Measurements from ENCODE around the gene BMAL2. TPM values are rescaled to one million over a fixed set of nuclear protein-coding genes. Genes with fewer than 3 reads are reported as not detected.

Gene BMAL2
- total RNA-seq, 1 experiment from 2014 or later: 21.5 TPM

DNA sequence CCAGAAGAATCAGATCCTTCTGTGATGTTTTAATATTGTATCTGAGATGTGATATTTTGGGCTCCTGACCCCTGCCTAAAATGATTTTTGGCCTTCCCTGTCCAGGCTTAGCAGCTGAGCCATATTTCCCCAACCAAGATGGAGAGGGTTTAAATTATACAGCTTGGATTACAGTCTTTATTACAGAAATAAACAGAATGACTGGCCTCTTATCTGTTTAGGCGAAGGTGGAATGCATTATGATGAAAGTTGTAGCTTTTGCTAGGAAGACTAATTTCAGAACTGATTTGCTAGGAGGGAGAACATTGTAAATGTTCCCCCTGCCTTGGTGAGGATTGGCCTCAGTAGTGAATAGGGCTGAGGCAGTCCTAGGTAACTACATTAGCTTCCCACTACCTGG is 23.3 kb downstream of the BMAL2 start:
- intact Hi-C loops (cut with micrococcal nuclease): no loop called here
- Histone ChIP-seq H3K27me3 (ENCODE audit: insufficient read depth, low read length) (no peaks in the 10 kb centered on the region), H4K20me1 (ENCODE audit: insufficient read depth) (no peaks in the 10 kb centered on the region), H3K4me2 (ENCODE audit: low read length) (no peak overlapping the region), H3K27ac (ENCODE audit: low read depth, low read length) (no peak overlapping the region), H3K9me2 (ENCODE audit: insufficient read depth) (no peaks in the 10 kb centered on the region), H3K36me3 (ENCODE audit: control insufficient read depth in 1 of 2, insufficient read depth in 2 of 2, low read length in 2 of 2) (no peaks in the 10 kb centered on the region), H3K79me2 (ENCODE audit: insufficient read depth, low read length) (no peaks in the 10 kb centered on the region), H3K4me1 (ENCODE audit: control insufficient read depth in 1 of 2, insufficient read depth in 2 of 2, low read length in 2 of 2) (no peaks in the 10 kb centered on the region), H3K4me3 (replicated peaks in 1 of 2; ENCODE audit: low read depth in 1 of 2, low read length in 2 of 2) (no peak overlapping the region), H3K9me3 (ENCODE audit: control insufficient read depth in 1 of 2, insufficient read depth in 1 of 2, low read depth in 1 of 2, low read length in 2 of 2) (no peaks in the 10 kb centered on the region), H3K9ac (ENCODE audit: low read length) (no peak overlapping the region), H2AFZ (ENCODE audit: low read depth, low read length, poor library complexity, severe bottlenecking) (no peak overlapping the region)
- ChIA-PET CTCF (no interaction called here), POLR2A (no interaction called here), RAD21 (ENCODE audit: low non-redundant PET in 1 of 2, low total read pairs in 2 of 2, uncharacterized antibody in 2 of 2, unreplicated experiment in 2 of 2) (no interaction called here)
- BruUV-seq (replicated peaks): no TSS peak
- DNase-seq (ENCODE audit: low read depth, low spot score) (no peak), ATAC-seq (no peak)
- no peak for TF ChIP-seq TCF7L2 (IDR thresholded peaks at IDR 0.05; ENCODE audit: borderline replicate concordance, extremely low read depth, insufficient read depth, insufficient read length)
- no peak for TF ChIP-seq ELF1 (IDR thresholded peaks at IDR 0.05; ENCODE audit: borderline replicate concordance, low read depth)
- TF ChIP-seq POLR2AphosphoS5 (IDR thresholded peaks at IDR 0.05; ENCODE audit: low read depth, low read length): no peak
- no peak for TF ChIP-seq ZFX (IDR thresholded peaks at IDR 0.05)
- TF ChIP-seq ZNF274 (IDR thresholded peaks at IDR 0.05; ENCODE audit: low read depth, low read length): no peak

DNA sequence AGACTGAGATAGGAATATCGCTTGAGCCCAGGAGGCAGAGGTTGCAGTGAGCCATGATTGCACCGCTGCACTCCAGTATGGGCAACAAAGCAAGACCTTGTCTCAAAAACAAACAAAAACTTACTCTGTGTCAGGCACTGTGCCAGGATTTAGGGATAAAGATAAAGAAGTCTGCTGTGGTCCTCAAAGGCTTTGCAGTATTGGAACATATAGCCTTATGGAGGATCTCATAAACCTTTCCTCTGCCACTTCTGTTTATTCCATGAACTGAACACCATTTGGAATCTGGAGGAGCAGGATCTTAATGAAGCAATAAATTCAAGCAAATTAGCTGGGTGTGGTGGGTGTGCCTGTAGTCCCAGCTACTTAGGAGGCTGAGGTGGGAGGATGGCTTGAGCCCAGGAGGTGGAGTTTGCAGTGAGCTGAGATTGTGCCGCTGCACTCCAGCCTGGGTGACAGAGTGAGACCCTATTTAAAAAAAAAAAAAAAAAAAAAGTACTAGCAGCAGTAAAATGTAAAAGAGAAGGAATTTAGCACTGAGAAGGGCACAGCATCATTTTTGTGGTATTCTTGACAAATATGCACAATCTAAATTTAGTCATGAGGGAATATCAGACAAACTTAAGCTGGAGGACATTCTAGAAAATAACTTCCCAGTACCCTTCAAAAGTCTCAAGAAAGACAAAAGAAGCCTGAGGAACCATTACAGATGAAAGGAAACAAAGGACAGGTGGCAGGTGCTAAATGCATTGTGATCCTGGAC is 27.1 kb downstream of the BMAL2 start:
- no TSS peak for BruUV-seq (replicated peaks)
- ChIA-PET RAD21 (ENCODE audit: low non-redundant PET in 1 of 2, low total read pairs in 2 of 2, uncharacterized antibody in 2 of 2, unreplicated experiment in 2 of 2) (no interaction called here), POLR2A (no interaction called here), CTCF (no interaction called here)
- no peak overlapping the region for H3K4me3 ChIP-seq (replicated peaks in 1 of 2; ENCODE audit: low read depth in 1 of 2, low read length in 2 of 2)
- H3K9me2 ChIP-seq (ENCODE audit: insufficient read depth): no peaks in the 10 kb centered on the region
- no peaks in the 10 kb centered on the region for H3K79me2 ChIP-seq (ENCODE audit: insufficient read depth, low read length)
- H2AFZ ChIP-seq (ENCODE audit: low read depth, low read length, poor library complexity, severe bottlenecking): no peak overlapping the region
- no peaks in the 10 kb centered on the region for H3K4me1 ChIP-seq (ENCODE audit: control insufficient read depth in 1 of 2, insufficient read depth in 2 of 2, low read length in 2 of 2)
- DNase-seq (ENCODE audit: low read depth, low spot score) (no peak), ATAC-seq (no peak)
- TF ChIP-seq, protein P1, sequence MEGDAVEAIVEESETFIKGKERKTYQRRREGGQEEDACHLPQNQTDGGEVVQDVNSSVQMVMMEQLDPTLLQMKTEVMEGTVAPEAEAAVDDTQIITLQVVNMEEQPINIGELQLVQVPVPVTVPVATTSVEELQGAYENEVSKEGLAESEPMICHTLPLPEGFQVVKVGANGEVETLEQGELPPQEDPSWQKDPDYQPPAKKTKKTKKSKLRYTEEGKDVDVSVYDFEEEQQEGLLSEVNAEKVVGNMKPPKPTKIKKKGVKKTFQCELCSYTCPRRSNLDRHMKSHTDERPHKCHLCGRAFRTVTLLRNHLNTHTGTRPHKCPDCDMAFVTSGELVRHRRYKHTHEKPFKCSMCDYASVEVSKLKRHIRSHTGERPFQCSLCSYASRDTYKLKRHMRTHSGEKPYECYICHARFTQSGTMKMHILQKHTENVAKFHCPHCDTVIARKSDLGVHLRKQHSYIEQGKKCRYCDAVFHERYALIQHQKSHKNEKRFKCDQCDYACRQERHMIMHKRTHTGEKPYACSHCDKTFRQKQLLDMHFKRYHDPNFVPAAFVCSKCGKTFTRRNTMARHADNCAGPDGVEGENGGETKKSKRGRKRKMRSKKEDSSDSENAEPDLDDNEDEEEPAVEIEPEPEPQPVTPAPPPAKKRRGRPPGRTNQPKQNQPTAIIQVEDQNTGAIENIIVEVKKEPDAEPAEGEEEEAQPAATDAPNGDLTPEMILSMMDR (IDR thresholded peaks at IDR 0.05 in 2 of 3, conservative IDR thresholded peaks at IDR 0.05 in 1 of 3; ENCODE audit: borderline replicate concordance in 1 of 3, insufficient read depth in 1 of 3, low read depth in 2 of 3, low read length in 2 of 3): no peak
- TF ChIP-seq SP1 (IDR thresholded peaks at IDR 0.05; ENCODE audit: low read depth): no peak
- no peak for TF ChIP-seq EZH2 (IDR thresholded peaks at IDR 0.05)
- TF ChIP-seq ELF1 (IDR thresholded peaks at IDR 0.05; ENCODE audit: borderline replicate concordance, low read depth): no peak
- no peak for TF ChIP-seq SIN3A (IDR thresholded peaks at IDR 0.05; ENCODE audit: low read depth)
- no peak for TF ChIP-seq EGR1 (IDR thresholded peaks at IDR 0.05; ENCODE audit: low read depth)
- TF ChIP-seq, protein P2, sequence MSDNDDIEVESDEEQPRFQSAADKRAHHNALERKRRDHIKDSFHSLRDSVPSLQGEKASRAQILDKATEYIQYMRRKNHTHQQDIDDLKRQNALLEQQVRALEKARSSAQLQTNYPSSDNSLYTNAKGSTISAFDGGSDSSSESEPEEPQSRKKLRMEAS (IDR thresholded peaks at IDR 0.05): no peak
- no peak for TF ChIP-seq POLR2AphosphoS5 (IDR thresholded peaks at IDR 0.05; ENCODE audit: low read depth, low read length)
- TF ChIP-seq EZH2phosphoT487 (IDR thresholded peaks at IDR 0.05; ENCODE audit: borderline replicate concordance): no peak
- H3K4me2 ChIP-seq (ENCODE audit: low read length): no peak overlapping the region
- intact Hi-C loops (cut with micrococcal nuclease): no loop called here
- no peaks in the 10 kb centered on the region for H3K36me3 ChIP-seq (ENCODE audit: control insufficient read depth in 1 of 2, insufficient read depth in 2 of 2, low read length in 2 of 2)
- H3K27me3 ChIP-seq (ENCODE audit: insufficient read depth, low read length): no peaks in the 10 kb centered on the region
- H4K20me1 ChIP-seq (ENCODE audit: insufficient read depth): no peaks in the 10 kb centered on the region
- no peaks in the 10 kb centered on the region for H3K9me3 ChIP-seq (ENCODE audit: control insufficient read depth in 1 of 2, insufficient read depth in 1 of 2, low read depth in 1 of 2, low read length in 2 of 2)
- H3K9ac ChIP-seq (ENCODE audit: low read length): no peak overlapping the region
- no peak overlapping the region for H3K27ac ChIP-seq (ENCODE audit: low read depth, low read length)

All from HCT116 (cell line).